ENCODE results near the gene SPTBN1. TPM values are rescaled to one million over a fixed set of nuclear protein-coding genes. Genes with fewer than 3 reads are reported as not detected.

SPTBN1 gene
- total RNA-seq, 3 donors from 2014 or later (not counting 1 experiment from before 2014, with no cell fraction given) = 65.7 to 142 (median 68.3) TPM

GRCh38 chr2:54502731-54503130 lies 46.6 kb downstream of the SPTBN1 start:
- intact Hi-C loops (cut with micrococcal nuclease) = loop anchor here (1.0 kb wide), 1 partner anchor 395 kb away; no protein-coding TSS in a partner anchor
- TF ChIP-seq CTCF (IDR thresholded peaks at IDR 0.05) = no peak
- Mint-ChIP-seq H3K4me1 (no peaks in the 10 kb centered on the region), H3K27me3 (ENCODE audit: low read depth in 2 of 2) (peaks cover 0 to 6% of the 10 kb centered on the region in 2 donors), H3K4me3 (no peak overlapping the region), H3K27ac (no peak overlapping the region), H3K36me3 (no peaks in the 10 kb centered on the region), H3K9me3 (no peaks in the 10 kb centered on the region)
- Histone ChIP-seq H3K4me1 (ENCODE audit: control insufficient read depth, insufficient read depth, low read length) (no peaks in the 10 kb centered on the region), H3K4me3 (ENCODE audit: low read length) (no peak overlapping the region), H3K27me3 (ENCODE audit: control insufficient read depth, insufficient read depth, low read length) (no peaks in the 10 kb centered on the region), H3K27ac (ENCODE audit: low read length) (no peak overlapping the region), H3K36me3 (ENCODE audit: control insufficient read depth, insufficient read depth, low read length) (no peaks in the 10 kb centered on the region), H3K9me3 (ENCODE audit: control insufficient read depth, insufficient read depth, low read length) (no peaks in the 10 kb centered on the region)
- whole genome bisulfite sequencing (ENCODE audit: insufficient coverage) = 50% methylated on average over 2 of the region's 2 CpGs
- DNase-seq = no peak
- ATAC-seq = no peak

- Histone ChIP-seq H3K9me3 (ENCODE audit: control insufficient read depth, insufficient read depth, low read length) (no peaks in the 10 kb centered on the region), H3K27me3 (ENCODE audit: control insufficient read depth, insufficient read depth, low read length) (no peaks in the 10 kb centered on the region), H3K4me3 (ENCODE audit: low read length) (no peak overlapping the region), H3K36me3 (ENCODE audit: control insufficient read depth, insufficient read depth, low read length) (no peaks in the 10 kb centered on the region), H3K27ac (ENCODE audit: low read length) (no peak overlapping the region), H3K4me1 (ENCODE audit: control insufficient read depth, insufficient read depth, low read length) (no peaks in the 10 kb centered on the region)
- intact Hi-C loops (cut with micrococcal nuclease) = loop anchor here (1.0 kb wide), 1 partner anchor 396 kb away; no protein-coding TSS in a partner anchor
- Mint-ChIP-seq H3K4me3 (no peak overlapping the region), H3K9me3 (no peaks in the 10 kb centered on the region), H3K36me3 (no peaks in the 10 kb centered on the region), H3K27ac (no peak overlapping the region), H3K27me3 (ENCODE audit: low read depth in 2 of 2) (peaks cover 0 to 6% of the 10 kb centered on the region in 2 donors), H3K4me1 (no peaks in the 10 kb centered on the region)
- peak; percentile 17 for TF ChIP-seq CTCF (IDR thresholded peaks at IDR 0.05)
- ATAC-seq (peak in 1 of 3 donors; percentile 48), DNase-seq (peak in 1 of 2 donors; percentile 56)
- 77% methylated on average over 3 of the region's 3 CpGs for WGBS (ENCODE audit: insufficient coverage)
These were observed 47.1 kb downstream of the SPTBN1 start for GRCh38 chr2:54503192-54503591.

GRCh38 chr2:54503828-54504227 lies 47.7 kb downstream of the SPTBN1 start:
- ATAC-seq (no peak), DNase-seq (no peak)
- Histone ChIP-seq H3K36me3 (ENCODE audit: control insufficient read depth, insufficient read depth, low read length) (no peaks in the 10 kb centered on the region), H3K4me1 (ENCODE audit: control insufficient read depth, insufficient read depth, low read length) (no peaks in the 10 kb centered on the region), H3K4me3 (ENCODE audit: low read length) (no peak overlapping the region), H3K27me3 (ENCODE audit: control insufficient read depth, insufficient read depth, low read length) (no peaks in the 10 kb centered on the region), H3K9me3 (ENCODE audit: control insufficient read depth, insufficient read depth, low read length) (no peaks in the 10 kb centered on the region), H3K27ac (ENCODE audit: low read length) (no peak overlapping the region)
- TF ChIP-seq CTCF (IDR thresholded peaks at IDR 0.05) = no peak
- 60% methylated on average over 1 of the region's 1 CpG for WGBS (ENCODE audit: insufficient coverage)
- intact Hi-C loops (cut with micrococcal nuclease) = loop anchor here (1.0 kb wide), 1 partner anchor 397 kb away; no protein-coding TSS in a partner anchor
- Mint-ChIP-seq H3K9me3 (no peaks in the 10 kb centered on the region), H3K4me3 (no peak overlapping the region), H3K4me1 (no peaks in the 10 kb centered on the region), H3K36me3 (no peaks in the 10 kb centered on the region), H3K27me3 (ENCODE audit: low read depth in 2 of 2) (peaks cover 0 to 6% of the 10 kb centered on the region in 2 donors), H3K27ac (no peak overlapping the region)

- H3K27me3 ChIP-seq (ENCODE audit: control insufficient read depth, insufficient read depth, low read length) = no peaks in the 10 kb centered on the region
- no peak overlapping the region for H3K4me3 ChIP-seq (ENCODE audit: low read length)
- no peaks in the 10 kb centered on the region for H3K9me3 ChIP-seq (ENCODE audit: control insufficient read depth, insufficient read depth, low read length)
- Mint-ChIP-seq H3K27ac (no peak overlapping the region), H3K36me3 (no peaks in the 10 kb centered on the region), H3K27me3 (ENCODE audit: low read depth in 2 of 2) (peaks cover 0 to 6% of the 10 kb centered on the region in 2 donors), H3K9me3 (no peaks in the 10 kb centered on the region), H3K4me1 (no peaks in the 10 kb centered on the region), H3K4me3 (no peak overlapping the region)
- no peak for DNase-seq
- ATAC-seq = no peak
- H3K4me1 ChIP-seq (ENCODE audit: control insufficient read depth, insufficient read depth, low read length) = no peaks in the 10 kb centered on the region
- intact Hi-C loops (cut with micrococcal nuclease) = no loop called here
- no peak overlapping the region for H3K27ac ChIP-seq (ENCODE audit: low read length)
- H3K36me3 ChIP-seq (ENCODE audit: control insufficient read depth, insufficient read depth, low read length) = no peaks in the 10 kb centered on the region
- no CpG with 5 or more reads among the region's 2 CpGs for WGBS (ENCODE audit: insufficient coverage)
- no peak for TF ChIP-seq CTCF (IDR thresholded peaks at IDR 0.05)
These were observed 48.7 kb downstream of the SPTBN1 start for GRCh38 chr2:54504866-54505265.

Measured in natural killer cell (primary cell).